Measurements from ENCODE around the gene LMX1B.

The LMX1B gene

GRCh38 chr9:126694206-126695081 lies 80.7 kb downstream of the LMX1B start:
- Histone ChIP-seq H3K27me3 (ENCODE audit: insufficient read depth, low read length) (no peaks in the 10 kb centered on the region), H3K9me3 (ENCODE audit: insufficient read depth, low read depth, low read length) (peaks cover 6% of the 10 kb centered on the region), H2BK12ac (ENCODE audit: low read length) (no peak overlapping the region), H3K4ac (ENCODE audit: low read depth, low read length) (no peak overlapping the region), H2AK5ac (ENCODE audit: low read length) (no peak overlapping the region), H3K79me2 (ENCODE audit: control insufficient read depth, insufficient read depth, low read length, poor library complexity) (no peaks in the 10 kb centered on the region), H3K27ac (ENCODE audit: low read depth, low read length) (no peak overlapping the region), H3K14ac (ENCODE audit: low read length) (no peak overlapping the region), H2AFZ (ENCODE audit: insufficient read depth, low read length, poor library complexity) (no peak overlapping the region), H3K4me1 (ENCODE audit: control insufficient read depth in 1 of 2, insufficient read depth in 2 of 2, low read length in 2 of 2) (no peaks in the 10 kb centered on the region), H4K8ac (ENCODE audit: low read depth, low read length) (no peak overlapping the region), H3K4me2 (ENCODE audit: low read length) (no peak overlapping the region), H3K18ac (ENCODE audit: low read length) (no peak overlapping the region), H3K23ac (ENCODE audit: low read length) (no peak overlapping the region), H2BK120ac (ENCODE audit: insufficient read depth, low read length, poor library complexity) (no peak overlapping the region), H4K12ac (ENCODE audit: low read depth, low read length) (no peak overlapping the region), H3K4me3 (ENCODE audit: low read depth, low read length) (no peak overlapping the region), H3K36me3 (ENCODE audit: control insufficient read depth in 1 of 2, insufficient read depth in 2 of 2, low read length in 2 of 2) (no peaks in the 10 kb centered on the region), H3K79me1 (ENCODE audit: low read length) (no peaks in the 10 kb centered on the region), H3K9ac (ENCODE audit: low read length) (no peak overlapping the region), H4K91ac (ENCODE audit: low read depth, low read length) (no peak overlapping the region), H2BK5ac (ENCODE audit: low read depth, low read length, poor library complexity) (no peak overlapping the region)
- no peak for DNase-seq
- WGBS (ENCODE audit: extremely low coverage, insufficient coverage, insufficient read length), result no CpG with 5 or more reads among the region's 11 CpGs

GRCh38 chr9:126695186-126695585 lies 81.5 kb downstream of the LMX1B start:
- Histone ChIP-seq H3K9ac (ENCODE audit: low read length) (no peak overlapping the region), H2BK12ac (ENCODE audit: low read length) (no peak overlapping the region), H4K12ac (ENCODE audit: low read depth, low read length) (no peak overlapping the region), H2BK120ac (ENCODE audit: insufficient read depth, low read length, poor library complexity) (no peak overlapping the region), H3K23ac (ENCODE audit: low read length) (no peak overlapping the region), H3K18ac (ENCODE audit: low read length) (no peak overlapping the region), H3K4ac (ENCODE audit: low read depth, low read length) (no peak overlapping the region), H2AK5ac (ENCODE audit: low read length) (no peak overlapping the region), H2AFZ (ENCODE audit: insufficient read depth, low read length, poor library complexity) (no peak overlapping the region), H3K79me1 (ENCODE audit: low read length) (no peaks in the 10 kb centered on the region), H4K91ac (ENCODE audit: low read depth, low read length) (no peak overlapping the region), H3K9me3 (ENCODE audit: insufficient read depth, low read depth, low read length) (peaks cover 6% of the 10 kb centered on the region), H3K36me3 (ENCODE audit: control insufficient read depth in 1 of 2, insufficient read depth in 2 of 2, low read length in 2 of 2) (no peaks in the 10 kb centered on the region), H3K4me2 (ENCODE audit: low read length) (no peak overlapping the region), H3K79me2 (ENCODE audit: control insufficient read depth, insufficient read depth, low read length, poor library complexity) (no peaks in the 10 kb centered on the region), H3K27ac (ENCODE audit: low read depth, low read length) (no peak overlapping the region), H4K8ac (ENCODE audit: low read depth, low read length) (no peak overlapping the region), H2BK5ac (ENCODE audit: low read depth, low read length, poor library complexity) (no peak overlapping the region), H3K27me3 (ENCODE audit: insufficient read depth, low read length) (no peaks in the 10 kb centered on the region), H3K4me3 (ENCODE audit: low read depth, low read length) (no peak overlapping the region), H3K14ac (ENCODE audit: low read length) (no peak overlapping the region), H3K4me1 (ENCODE audit: control insufficient read depth in 1 of 2, insufficient read depth in 2 of 2, low read length in 2 of 2) (no peaks in the 10 kb centered on the region)
- DNase-seq, result no peak
- no CpG with 5 or more reads among the region's 14 CpGs for WGBS (ENCODE audit: extremely low coverage, insufficient coverage, insufficient read length)

- H3K14ac ChIP-seq (ENCODE audit: low read length), result no peak overlapping the region
- no peaks in the 10 kb centered on the region for H3K79me2 ChIP-seq (ENCODE audit: control insufficient read depth, insufficient read depth, low read length, poor library complexity)
- no peak overlapping the region for H3K4me3 ChIP-seq (ENCODE audit: low read depth, low read length)
- no peak overlapping the region for H3K18ac ChIP-seq (ENCODE audit: low read length)
- no peak overlapping the region for H3K27ac ChIP-seq (ENCODE audit: low read depth, low read length)
- no peak overlapping the region for H2BK5ac ChIP-seq (ENCODE audit: low read depth, low read length, poor library complexity)
- H3K9me3 ChIP-seq (ENCODE audit: insufficient read depth, low read depth, low read length), result peaks cover 6% of the 10 kb centered on the region
- no peak overlapping the region for H2BK12ac ChIP-seq (ENCODE audit: low read length)
- H3K4me2 ChIP-seq (ENCODE audit: low read length), result no peak overlapping the region
- H2BK120ac ChIP-seq (ENCODE audit: insufficient read depth, low read length, poor library complexity), result no peak overlapping the region
- H3K4ac ChIP-seq (ENCODE audit: low read depth, low read length), result no peak overlapping the region
- H4K12ac ChIP-seq (ENCODE audit: low read depth, low read length), result no peak overlapping the region
- H3K9ac ChIP-seq (ENCODE audit: low read length), result no peak overlapping the region
- no peaks in the 10 kb centered on the region for H3K36me3 ChIP-seq (ENCODE audit: control insufficient read depth in 1 of 2, insufficient read depth in 2 of 2, low read length in 2 of 2)
- no peaks in the 10 kb centered on the region for H3K4me1 ChIP-seq (ENCODE audit: control insufficient read depth in 1 of 2, insufficient read depth in 2 of 2, low read length in 2 of 2)
- no peaks in the 10 kb centered on the region for H3K79me1 ChIP-seq (ENCODE audit: low read length)
- no peak overlapping the region for H3K23ac ChIP-seq (ENCODE audit: low read length)
- DNase-seq, result no peak
- no peak overlapping the region for H4K91ac ChIP-seq (ENCODE audit: low read depth, low read length)
- H4K8ac ChIP-seq (ENCODE audit: low read depth, low read length), result no peak overlapping the region
- no peak overlapping the region for H2AK5ac ChIP-seq (ENCODE audit: low read length)
- H2AFZ ChIP-seq (ENCODE audit: insufficient read depth, low read length, poor library complexity), result no peak overlapping the region
- H3K27me3 ChIP-seq (ENCODE audit: insufficient read depth, low read length), result no peaks in the 10 kb centered on the region
- WGBS (ENCODE audit: extremely low coverage, insufficient coverage, insufficient read length), result no CpG with 5 or more reads among the region's 22 CpGs
These were observed 82.1 kb downstream of the LMX1B start for GRCh38 chr9:126695701-126696400.

GRCh38 chr9:126696401-126697145 lies 82.8 kb downstream of the LMX1B start:
- Histone ChIP-seq H2AFZ (ENCODE audit: insufficient read depth, low read length, poor library complexity) (no peak overlapping the region), H3K4me1 (ENCODE audit: control insufficient read depth in 1 of 2, insufficient read depth in 2 of 2, low read length in 2 of 2) (no peaks in the 10 kb centered on the region)

More at GRCh38 chr9:126696401-126697145, 82.8 kb downstream of the LMX1B start:
- Histone ChIP-seq H3K27ac (ENCODE audit: low read depth, low read length) (no peak overlapping the region), H4K12ac (ENCODE audit: low read depth, low read length) (no peak overlapping the region), H3K9me3 (ENCODE audit: insufficient read depth, low read depth, low read length) (peaks cover 6% of the 10 kb centered on the region), H3K4me3 (ENCODE audit: low read depth, low read length) (no peak overlapping the region), H3K79me2 (ENCODE audit: control insufficient read depth, insufficient read depth, low read length, poor library complexity) (no peaks in the 10 kb centered on the region), H3K4me2 (ENCODE audit: low read length) (no peak overlapping the region), H3K4ac (ENCODE audit: low read depth, low read length) (no peak overlapping the region), H3K36me3 (ENCODE audit: control insufficient read depth in 1 of 2, insufficient read depth in 2 of 2, low read length in 2 of 2) (no peaks in the 10 kb centered on the region), H3K79me1 (ENCODE audit: low read length) (no peaks in the 10 kb centered on the region), H4K91ac (ENCODE audit: low read depth, low read length) (no peak overlapping the region), H3K9ac (ENCODE audit: low read length) (no peak overlapping the region), H2BK120ac (ENCODE audit: insufficient read depth, low read length, poor library complexity) (no peak overlapping the region), H2BK5ac (ENCODE audit: low read depth, low read length, poor library complexity) (no peak overlapping the region), H2AK5ac (ENCODE audit: low read length) (no peak overlapping the region), H3K23ac (ENCODE audit: low read length) (no peak overlapping the region), H3K14ac (ENCODE audit: low read length) (no peak overlapping the region), H2BK12ac (ENCODE audit: low read length) (no peak overlapping the region), H3K27me3 (ENCODE audit: insufficient read depth, low read length) (no peaks in the 10 kb centered on the region), H3K18ac (ENCODE audit: low read length) (no peak overlapping the region), H4K8ac (ENCODE audit: low read depth, low read length) (no peak overlapping the region)
- no peak for DNase-seq
- WGBS (ENCODE audit: extremely low coverage, insufficient coverage, insufficient read length), result no CpG with 5 or more reads among the region's 27 CpGs

Data from trophoblast cell (in vitro differentiated cells and primary cell).